GM15510 (cell line): ENCODE results near the gene CNOT1.

Experiments used
- POLR2A ChIP-seq: IDR thresholded peaks from 3 replicates; pipeline ENCODE4 v1.6.1; 2011; ENCODE audit warnings: borderline replicate concordance; ENCODE audit not compliant: insufficient read length; ENCODE audit errors: extremely low read depth

CNOT1 gene

GRCh38 chr16:58494981-58495520 lies 134.6 kb downstream of the CNOT1 start:
- no peak for TF ChIP-seq POLR2A

- no peak for TF ChIP-seq POLR2A
Observed at GRCh38 chr16:58493756-58494431, 135.7 kb downstream of the CNOT1 start.

GRCh38 chr16:58492735-58493134 lies 136.9 kb downstream of the CNOT1 start:
- TF ChIP-seq POLR2A = no peak

- no peak for TF ChIP-seq POLR2A
Observed at GRCh38 chr16:58492066-58492465, 137.6 kb downstream of the CNOT1 start.

- no peak for TF ChIP-seq POLR2A
Observed at GRCh38 chr16:58490065-58490464, 139.6 kb downstream of the CNOT1 start.

GRCh38 chr16:58488531-58488930 lies 141.1 kb downstream of the CNOT1 start:
- no peak for TF ChIP-seq POLR2A

- no peak for TF ChIP-seq POLR2A
Observed at GRCh38 chr16:58487566-58488351, 141.9 kb downstream of the CNOT1 start.

GRCh38 chr16:58485184-58485887 lies 144.3 kb downstream of the CNOT1 start:
- TF ChIP-seq POLR2A = no peak

GRCh38 chr16:58481931-58482330 lies 147.7 kb downstream of the CNOT1 start:
- TF ChIP-seq POLR2A = no peak

- no peak for TF ChIP-seq POLR2A
Observed at GRCh38 chr16:58481226-58481869, 148.3 kb downstream of the CNOT1 start.

- TF ChIP-seq POLR2A = no peak
Observed at GRCh38 chr16:58478427-58478826, 151.2 kb downstream of the CNOT1 start.

- TF ChIP-seq POLR2A = no peak
Observed at GRCh38 chr16:58476791-58477190, 152.8 kb downstream of the CNOT1 start.

GRCh38 chr16:58475091-58475619 lies 154.5 kb downstream of the CNOT1 start:
- no peak for TF ChIP-seq POLR2A

- no peak for TF ChIP-seq POLR2A
Observed at GRCh38 chr16:58474296-58474695, 155.3 kb downstream of the CNOT1 start.
